Activated naive CD4-positive, alpha-beta T cell treated with Interleukin-2 at 50 U/mL for 16 hours (primary cell): ENCODE measurements around the gene ANKEF1.

Experiments
- DNase-seq: peaks from one replicate; pipeline ENCODE4 v3.0.0-alpha.2; 2020

The ANKEF1 gene

GRCh38 chr20:10090588-10091166 is 55.9 kb downstream of the ANKEF1 start:
- DNase-seq: peak; percentile 2

GRCh38 chr20:10093087-10093591 is 58.4 kb downstream of the ANKEF1 start:
- no peak for DNase-seq

DNA sequence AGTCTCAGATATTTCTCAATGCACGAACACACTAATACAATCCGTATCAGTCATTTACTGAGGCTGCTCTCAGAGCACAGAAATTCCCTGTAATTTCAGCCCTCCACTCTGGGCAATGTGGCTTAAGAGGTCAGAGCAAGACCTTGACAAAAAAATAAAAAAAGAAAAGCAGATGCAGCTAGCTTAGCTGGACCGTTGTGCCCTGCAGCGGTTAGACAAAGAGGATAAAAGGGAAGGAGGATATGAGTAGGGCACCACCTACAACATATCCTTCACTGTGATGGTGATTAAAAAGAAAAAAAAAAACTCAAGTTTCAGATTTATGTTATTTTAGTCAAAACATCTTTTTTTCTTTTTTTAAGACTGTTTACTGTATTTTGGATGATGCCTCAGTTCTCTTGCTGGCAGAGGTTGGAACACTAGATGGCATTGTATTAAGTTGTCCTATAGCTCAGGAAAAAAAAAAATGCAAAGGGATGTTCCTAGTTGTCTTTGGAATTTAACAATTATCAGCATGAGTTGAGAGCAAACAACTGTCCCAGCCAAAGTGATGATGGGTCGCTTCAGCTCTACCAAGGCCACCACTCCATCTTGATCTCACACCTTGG is 59.9 kb downstream of the ANKEF1 start:
- no peak for DNase-seq

GRCh38 chr20:10096790-10097189 is 62.0 kb downstream of the ANKEF1 start:
- DNase-seq: no peak

GRCh38 chr20:10105046-10105445 is 70.3 kb downstream of the ANKEF1 start:
- DNase-seq: no peak
